ENCODE measurements around the gene ICOS. TPM values are rescaled to one million over a fixed set of nuclear protein-coding genes. Genes with fewer than 3 reads are reported as not detected.

The ICOS gene
- total RNA-seq, 1 experiment from 2014 or later: 0.18 TPM

- in situ Hi-C loops (cut with HindIII; ENCODE audit: low pct_unique_long_range_greater_than_20kb, low sequenced_read_pairs): no loop called here
- peaks cover 3% of the 10 kb centered on the region; the same call in 1 of the 2 replicates for H3K27me3 ChIP-seq (ENCODE audit: control insufficient read depth, insufficient read depth, low read length)
- no peaks in the 10 kb centered on the region for H3K4me1 ChIP-seq (ENCODE audit: control insufficient read depth, insufficient read depth, low read length)
- H3K9me3 ChIP-seq (ENCODE audit: control insufficient read depth, insufficient read depth, low read depth, low read length): no peaks in the 10 kb centered on the region
- BruUV-seq (replicated peaks): no TSS peak
- no peaks in the 10 kb centered on the region for H3K36me3 ChIP-seq (ENCODE audit: control insufficient read depth, insufficient read depth, low read length)
- H3K27ac ChIP-seq (ENCODE audit: low read length): no peak overlapping the region
- ChIA-PET POLR2A (no interaction called here), CTCF (no interaction called here)
- intact Hi-C loops (cut with micrococcal nuclease; ENCODE audit: unreplicated experiment): loop anchor here (10.0 kb wide), 1 partner anchor 462 kb away; no protein-coding TSS in a partner anchor
- H3K4me3 ChIP-seq (ENCODE audit: low read depth in 2 of 2, low read length in 2 of 2): no peak overlapping the region
- ATAC-seq (no peak), DNase-seq (ENCODE audit: low read depth, low spot score) (no peak)
- no peak for TF ChIP-seq TCF7L2 (IDR thresholded peaks at IDR 0.05; ENCODE audit: low read depth, low read length)
- TF ChIP-seq, protein P1, sequence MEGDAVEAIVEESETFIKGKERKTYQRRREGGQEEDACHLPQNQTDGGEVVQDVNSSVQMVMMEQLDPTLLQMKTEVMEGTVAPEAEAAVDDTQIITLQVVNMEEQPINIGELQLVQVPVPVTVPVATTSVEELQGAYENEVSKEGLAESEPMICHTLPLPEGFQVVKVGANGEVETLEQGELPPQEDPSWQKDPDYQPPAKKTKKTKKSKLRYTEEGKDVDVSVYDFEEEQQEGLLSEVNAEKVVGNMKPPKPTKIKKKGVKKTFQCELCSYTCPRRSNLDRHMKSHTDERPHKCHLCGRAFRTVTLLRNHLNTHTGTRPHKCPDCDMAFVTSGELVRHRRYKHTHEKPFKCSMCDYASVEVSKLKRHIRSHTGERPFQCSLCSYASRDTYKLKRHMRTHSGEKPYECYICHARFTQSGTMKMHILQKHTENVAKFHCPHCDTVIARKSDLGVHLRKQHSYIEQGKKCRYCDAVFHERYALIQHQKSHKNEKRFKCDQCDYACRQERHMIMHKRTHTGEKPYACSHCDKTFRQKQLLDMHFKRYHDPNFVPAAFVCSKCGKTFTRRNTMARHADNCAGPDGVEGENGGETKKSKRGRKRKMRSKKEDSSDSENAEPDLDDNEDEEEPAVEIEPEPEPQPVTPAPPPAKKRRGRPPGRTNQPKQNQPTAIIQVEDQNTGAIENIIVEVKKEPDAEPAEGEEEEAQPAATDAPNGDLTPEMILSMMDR (IDR thresholded peaks at IDR 0.05): no peak
- TF ChIP-seq REST (IDR thresholded peaks at IDR 0.05; ENCODE audit: insufficient read depth in 1 of 2, low read depth in 2 of 2, low read length in 1 of 2): no peak
- no peak for TF ChIP-seq POLR2AphosphoS5 (IDR thresholded peaks at IDR 0.05; ENCODE audit: low read depth, low read length)
- no peak for TF ChIP-seq SIN3A (IDR thresholded peaks at IDR 0.05; ENCODE audit: borderline replicate concordance, insufficient read depth, low read depth, low read length)
These were observed 19.8 kb upstream of the ICOS start for GRCh38 chr2:203916756-203917155.

GRCh38 chr2:203918264-203918663 lies 18.3 kb upstream of the ICOS start:
- DNase-seq (ENCODE audit: low read depth, low spot score) (no peak), ATAC-seq (no peak)
- Histone ChIP-seq H3K9me3 (ENCODE audit: control insufficient read depth, insufficient read depth, low read depth, low read length) (no peaks in the 10 kb centered on the region), H3K4me3 (ENCODE audit: low read depth in 2 of 2, low read length in 2 of 2) (no peak overlapping the region), H3K36me3 (ENCODE audit: control insufficient read depth, insufficient read depth, low read length) (no peaks in the 10 kb centered on the region), H3K27me3 (ENCODE audit: control insufficient read depth, insufficient read depth, low read length) (peaks cover 3% of the 10 kb centered on the region), H3K4me1 (ENCODE audit: control insufficient read depth, insufficient read depth, low read length) (no peaks in the 10 kb centered on the region), H3K27ac (ENCODE audit: low read length) (no peak overlapping the region)
- TF ChIP-seq TCF7L2 (IDR thresholded peaks at IDR 0.05; ENCODE audit: low read depth, low read length) (no peak), POLR2AphosphoS5 (IDR thresholded peaks at IDR 0.05; ENCODE audit: low read depth, low read length) (no peak), REST (IDR thresholded peaks at IDR 0.05; ENCODE audit: insufficient read depth in 1 of 2, low read depth in 2 of 2, low read length in 1 of 2) (no peak), SIN3A (IDR thresholded peaks at IDR 0.05; ENCODE audit: borderline replicate concordance, insufficient read depth, low read depth, low read length) (no peak)
- TF ChIP-seq, protein P1 (IDR thresholded peaks at IDR 0.05): no peak
- in situ Hi-C loops (cut with HindIII; ENCODE audit: low pct_unique_long_range_greater_than_20kb, low sequenced_read_pairs) (no loop called here), intact Hi-C loops (cut with micrococcal nuclease; ENCODE audit: unreplicated experiment) (loop anchor here (10.0 kb wide), 1 partner anchor 463 kb away; no protein-coding TSS in a partner anchor)
- ChIA-PET CTCF (no interaction called here), POLR2A (no interaction called here)
- BruUV-seq (replicated peaks): no TSS peak
